ENCODE data around the gene METRN.
"Not testable (repeated sequence)": the region's sequence is repeated elsewhere in the genome, so short reads cannot be mapped to it uniquely, and the experiment has no call there.

Gene METRN

DNA sequence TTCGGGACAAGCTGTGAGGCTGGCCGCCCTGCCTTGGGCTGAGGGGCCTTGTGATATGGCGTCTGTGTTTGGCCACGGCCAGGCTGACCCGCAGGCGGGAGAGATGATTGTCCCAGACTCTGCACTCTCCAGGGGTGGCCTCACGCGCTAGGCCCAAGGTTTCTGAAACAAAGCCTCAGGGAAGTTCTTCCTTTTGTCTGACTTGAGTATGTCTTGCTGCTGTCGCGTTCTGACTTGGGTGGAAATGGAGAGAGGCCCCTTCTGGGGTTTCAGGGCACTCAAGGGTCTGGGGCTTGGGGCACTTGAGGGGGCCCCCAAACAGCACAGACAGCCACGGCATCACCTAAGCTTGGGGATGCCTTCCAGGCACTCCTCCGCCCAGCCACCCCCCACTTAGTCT lies 3.8 kb upstream of the METRN start:
- DNase-seq = no peak

DNA sequence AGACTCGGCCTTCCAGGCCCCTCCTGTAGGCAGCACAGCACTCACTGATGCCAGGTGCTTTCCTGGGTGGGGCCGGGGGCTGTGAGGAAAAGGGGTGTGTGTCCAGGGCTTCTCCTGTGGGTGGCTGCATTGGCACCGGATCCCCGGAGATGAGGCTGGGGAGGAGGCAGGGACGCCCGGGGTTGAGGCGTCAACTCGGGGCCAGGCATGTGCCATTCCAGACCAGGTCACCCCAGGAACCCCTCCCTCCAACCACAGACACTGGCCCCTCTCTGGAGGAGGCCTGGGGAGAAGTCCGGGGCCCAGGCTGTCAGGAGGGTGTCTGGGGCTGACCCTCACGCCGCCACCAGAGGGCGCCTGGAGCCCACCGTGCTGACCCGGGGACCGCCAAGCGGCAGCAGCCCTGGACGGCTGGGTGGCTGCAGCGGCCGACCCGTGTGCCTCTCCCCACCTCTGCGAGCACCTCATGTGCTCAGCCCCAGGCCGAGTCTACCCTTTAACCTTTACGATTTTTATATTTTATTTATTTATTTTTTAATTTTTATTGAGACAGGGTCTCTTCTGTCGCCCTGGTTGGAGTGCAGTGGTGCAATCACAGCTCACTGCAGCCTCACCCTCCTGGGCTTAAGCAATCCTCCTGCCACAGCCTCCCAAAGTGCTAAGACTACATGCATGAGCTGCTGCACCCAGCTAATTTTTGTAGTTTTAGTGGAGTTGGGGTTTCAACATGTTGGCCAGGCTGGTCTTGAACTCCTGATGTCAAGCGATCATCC lies 3.2 kb upstream of the METRN start:
- DNase-seq = peak; percentile 83

DNA sequence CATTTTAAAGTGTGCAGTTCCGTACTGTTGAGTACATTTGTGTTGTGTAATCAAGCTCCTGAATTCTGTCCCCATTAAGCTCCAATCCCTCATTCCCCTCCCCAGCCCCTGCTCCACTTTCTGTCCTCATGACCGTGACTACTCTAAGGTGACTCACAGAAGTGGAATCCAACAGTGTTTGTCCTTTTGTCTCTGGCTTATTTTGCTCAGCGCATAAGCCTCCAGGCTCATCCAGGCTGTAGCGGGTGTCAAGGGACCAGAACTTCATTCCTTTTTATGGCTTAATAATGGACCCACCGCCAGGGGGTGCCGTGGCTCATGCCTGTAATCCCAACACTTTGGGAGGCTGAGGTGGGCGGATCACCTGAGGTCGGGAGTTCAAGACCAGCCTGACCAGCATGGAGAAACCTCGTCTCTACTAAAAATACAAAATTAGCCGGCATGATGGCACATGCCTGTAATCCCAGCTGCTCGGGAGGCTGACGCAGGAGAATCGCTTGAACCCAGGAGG lies 2.1 kb upstream of the METRN start:
- DNase-seq = not testable (repeated sequence)

DNA sequence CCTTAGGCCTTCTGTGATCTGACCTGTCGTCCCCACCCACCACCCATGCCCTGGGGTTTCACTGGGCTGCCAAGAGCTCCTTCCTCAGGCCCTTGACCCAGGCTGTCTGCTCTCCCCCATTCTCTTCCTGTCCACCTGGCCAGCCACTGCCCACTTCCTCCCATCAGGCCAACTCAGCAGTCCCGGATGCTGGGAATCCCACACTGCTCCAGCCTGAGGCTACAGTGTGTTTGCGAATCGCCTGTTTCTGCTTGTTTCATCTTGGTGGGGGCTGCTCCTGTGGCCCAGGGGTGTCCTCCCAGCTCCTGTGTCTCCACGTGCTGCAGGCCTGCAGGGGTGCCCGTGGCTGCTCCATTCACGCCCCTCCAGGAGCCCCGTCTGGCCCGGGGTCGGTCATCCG lies 839 bp upstream of the METRN start:
- no peak for DNase-seq

DNA sequence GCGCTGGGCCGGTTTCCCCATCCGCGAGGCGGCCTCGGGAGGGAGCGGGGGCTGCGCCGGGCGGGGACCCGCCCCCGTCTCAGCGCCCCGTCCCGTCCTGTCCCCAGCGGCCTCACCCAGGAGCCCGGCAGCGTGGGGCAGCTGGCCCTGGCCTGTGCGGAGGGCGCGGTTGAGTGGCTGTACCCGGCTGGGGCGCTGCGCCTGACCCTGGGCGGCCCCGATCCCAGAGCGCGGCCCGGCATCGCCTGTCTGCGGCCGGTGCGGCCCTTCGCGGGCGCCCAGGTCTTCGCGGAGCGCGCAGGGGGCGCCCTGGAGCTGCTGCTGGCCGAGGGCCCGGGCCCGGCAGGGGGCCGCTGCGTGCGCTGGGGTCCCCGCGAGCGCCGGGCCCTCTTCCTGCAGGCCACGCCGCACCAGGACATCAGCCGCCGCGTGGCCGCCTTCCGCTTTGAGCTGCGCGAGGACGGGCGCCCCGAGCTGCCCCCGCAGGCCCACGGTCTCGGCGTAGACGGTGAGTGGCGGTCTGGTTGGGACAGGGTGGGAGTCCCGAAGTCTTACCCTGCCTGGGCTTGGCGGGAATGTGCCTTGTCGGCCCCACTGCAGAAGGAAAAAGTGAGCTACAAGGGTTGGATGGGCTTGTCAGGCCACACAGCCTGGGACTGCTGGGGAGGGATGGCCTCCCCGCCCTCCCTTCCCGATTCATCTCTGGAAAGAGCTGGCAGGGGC lies 720 bp downstream of the METRN start:
- DNase-seq = no peak

DNA sequence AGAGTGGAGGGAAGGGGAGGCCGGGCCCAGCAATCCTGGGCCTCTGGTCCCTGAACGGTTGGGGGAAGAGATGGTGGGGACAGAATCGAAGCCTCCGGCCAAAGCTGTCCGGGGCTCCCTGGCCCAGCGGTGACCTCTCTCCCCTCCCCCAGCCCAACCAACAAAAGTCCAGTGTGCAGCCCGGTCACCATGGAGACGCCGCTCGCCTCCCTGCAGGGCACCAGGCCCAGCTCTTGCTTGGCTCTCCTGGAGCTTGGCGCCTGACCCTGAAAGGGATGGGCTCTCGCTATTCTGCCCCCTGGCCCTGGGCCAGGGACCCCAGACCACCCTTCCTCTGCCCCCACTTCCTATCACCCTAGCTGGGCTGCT lies 1.3 kb downstream of the METRN start:
- peak; percentile 68 for DNase-seq

DNA sequence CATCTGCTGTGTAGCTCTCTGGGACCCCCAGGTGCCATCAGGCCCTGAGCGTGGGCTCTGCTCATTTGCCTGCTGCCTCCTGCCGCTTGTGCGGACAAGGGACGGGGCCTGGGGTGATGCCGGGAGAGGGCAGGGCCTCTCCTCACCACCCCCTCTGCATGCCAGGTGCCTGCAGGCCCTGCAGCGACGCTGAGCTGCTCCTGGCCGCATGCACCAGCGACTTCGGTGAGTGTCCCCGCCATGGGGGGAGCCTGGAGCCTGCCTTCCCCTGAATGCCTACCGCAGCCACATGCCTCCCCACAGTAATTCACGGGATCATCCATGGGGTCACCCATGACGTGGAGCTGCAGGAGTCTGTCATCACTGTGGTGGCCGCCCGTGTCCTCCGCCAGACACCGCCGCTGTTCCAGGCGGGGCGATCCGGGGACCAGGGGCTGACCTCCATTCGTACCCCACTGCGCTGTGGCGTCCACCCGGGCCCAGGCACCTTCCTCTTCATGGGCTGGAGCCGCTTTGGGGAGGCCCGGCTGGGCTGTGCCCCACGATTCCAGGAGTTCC lies 1.9 kb downstream of the METRN start:
- DNase-seq = no peak

DNA sequence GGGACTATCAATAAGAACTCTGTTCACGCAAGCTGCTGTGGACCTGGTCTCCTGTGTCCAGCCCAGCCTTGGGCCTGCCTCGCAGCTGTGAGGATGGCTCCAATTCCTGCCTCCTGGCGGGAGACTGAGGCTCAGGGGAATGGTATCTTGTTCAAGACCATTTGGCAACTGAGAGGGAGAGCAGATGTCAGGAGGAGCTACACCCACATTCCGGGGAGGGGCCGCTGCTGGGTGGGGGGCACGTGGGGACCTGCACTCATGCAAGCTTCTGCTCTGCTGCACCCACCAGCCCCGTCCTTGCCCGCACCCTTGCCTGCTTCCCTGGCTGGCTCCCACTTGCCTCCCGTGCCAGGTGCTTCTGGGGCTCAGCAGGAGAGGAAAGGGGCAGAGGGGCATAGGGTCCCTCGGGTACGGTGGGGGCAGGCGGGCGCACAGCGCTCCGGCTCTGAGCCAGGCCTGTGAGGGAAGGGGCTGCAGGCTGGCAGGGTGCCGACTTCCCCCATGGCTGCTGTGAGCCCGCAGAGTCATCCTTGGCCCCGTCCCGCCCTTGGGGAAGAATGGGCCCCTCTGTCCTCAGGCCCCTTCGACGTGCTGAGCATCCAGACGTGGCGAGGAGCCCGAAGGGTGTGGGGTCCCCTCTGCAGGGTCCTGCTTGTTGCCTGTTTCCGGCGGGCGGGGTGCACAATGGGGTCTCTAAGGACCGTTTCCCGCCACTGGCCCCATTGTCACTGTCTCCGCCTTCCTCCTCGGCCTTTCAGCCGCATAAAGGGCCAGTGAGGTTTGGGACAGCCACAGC lies 2.7 kb downstream of the METRN start:
- no peak for DNase-seq

DNA sequence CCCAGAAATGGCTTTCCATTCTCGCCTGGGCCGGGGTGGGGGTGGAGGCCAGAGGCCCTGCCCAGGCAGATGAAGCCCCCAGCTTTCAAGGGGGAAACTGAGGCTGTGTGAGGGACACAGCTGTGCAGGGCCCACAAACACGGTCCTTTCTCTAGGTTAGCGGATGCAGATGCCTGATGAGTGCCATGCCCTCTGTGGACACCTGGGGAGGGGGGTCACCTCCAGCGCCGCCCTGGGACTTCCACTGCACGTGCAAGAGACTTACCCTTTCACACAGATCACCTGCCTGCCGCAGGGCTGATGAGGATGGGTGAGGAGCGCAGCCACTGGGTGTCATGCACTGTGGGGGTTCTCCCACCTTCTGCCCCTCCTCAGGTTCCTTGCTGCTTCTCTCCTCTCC lies 3.5 kb downstream of the METRN start:
- DNase-seq = no peak

DNA sequence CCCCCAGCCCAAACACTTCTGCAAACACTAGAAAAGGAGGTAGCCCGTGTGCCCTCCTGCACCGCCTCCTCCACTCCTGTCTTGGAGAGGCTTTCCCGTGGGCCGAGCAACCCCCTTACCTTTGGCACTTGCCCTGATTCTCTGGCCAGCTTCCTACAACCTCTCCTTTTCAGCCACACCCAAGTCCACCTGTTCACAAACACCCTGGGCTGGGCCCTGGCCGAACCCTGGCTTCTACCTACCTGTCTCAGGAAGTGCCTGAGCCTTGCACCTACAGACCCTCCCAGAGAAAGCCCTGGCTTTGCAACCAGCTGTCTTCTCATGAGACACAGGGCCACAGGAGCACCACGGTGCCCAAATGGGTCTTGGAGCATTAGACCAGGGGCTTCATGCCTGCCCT lies 4.0 kb downstream of the METRN start:
- DNase-seq = no peak

DNA sequence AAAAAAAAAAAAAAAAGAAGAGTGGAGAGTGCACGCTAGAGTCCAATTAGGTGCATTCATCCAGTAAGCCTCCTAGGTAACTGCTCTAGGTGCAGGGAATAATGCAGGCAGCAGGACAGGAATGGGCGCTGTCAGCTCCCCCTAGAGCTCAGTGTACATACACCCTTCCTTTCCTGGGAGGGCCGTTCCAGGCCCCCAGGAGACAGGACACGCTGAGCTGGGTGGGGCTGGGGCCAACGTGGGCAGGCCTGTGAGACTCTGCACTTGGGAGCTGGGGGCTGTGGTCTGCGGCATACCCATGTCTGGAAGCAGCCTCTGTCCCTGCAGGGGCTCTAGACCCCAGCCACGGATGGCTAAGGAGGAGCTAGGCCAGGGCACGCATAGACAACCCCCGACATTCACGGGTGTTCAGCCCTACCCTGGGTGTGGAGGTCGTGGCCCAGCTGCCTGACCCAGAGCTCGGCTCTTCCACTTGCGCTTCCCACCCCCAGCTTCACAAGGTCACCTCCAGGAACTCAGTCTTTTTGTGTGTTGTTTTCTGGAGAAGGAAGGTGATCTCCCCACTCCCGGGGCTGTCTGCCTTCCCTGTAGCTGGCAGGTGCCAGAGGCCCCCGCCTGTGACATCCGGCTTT lies 5.0 kb downstream of the METRN start:
- DNase-seq = no peak

DNA sequence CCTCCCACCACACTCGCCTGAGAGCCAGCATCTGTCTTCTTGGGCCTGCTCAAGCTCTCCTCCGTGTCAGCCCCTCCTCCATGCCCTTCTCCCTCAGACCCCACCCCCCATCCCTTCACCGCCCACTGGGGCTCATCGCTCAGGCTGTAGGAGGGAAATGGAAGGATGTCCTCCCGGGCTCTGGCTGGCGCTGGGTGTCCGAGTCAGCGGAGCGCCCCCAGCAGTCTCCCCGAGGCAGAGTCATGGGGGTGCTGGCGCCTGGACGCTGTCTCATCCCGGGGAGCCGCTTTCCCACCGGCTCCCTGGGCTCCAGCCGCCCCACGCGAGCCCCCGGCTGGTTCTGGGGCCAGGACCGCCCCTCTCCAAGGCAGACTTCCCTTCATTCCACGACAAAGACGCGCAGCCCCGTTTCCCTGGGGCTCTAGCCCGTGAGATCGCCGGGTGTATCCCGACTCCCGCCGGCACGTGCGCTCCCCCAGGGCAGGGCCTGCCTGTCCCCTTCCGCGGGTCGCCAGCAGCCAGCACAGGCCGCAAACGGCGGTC lies 5.6 kb downstream of the METRN start:
- peak; percentile 81 for DNase-seq

DNA sequence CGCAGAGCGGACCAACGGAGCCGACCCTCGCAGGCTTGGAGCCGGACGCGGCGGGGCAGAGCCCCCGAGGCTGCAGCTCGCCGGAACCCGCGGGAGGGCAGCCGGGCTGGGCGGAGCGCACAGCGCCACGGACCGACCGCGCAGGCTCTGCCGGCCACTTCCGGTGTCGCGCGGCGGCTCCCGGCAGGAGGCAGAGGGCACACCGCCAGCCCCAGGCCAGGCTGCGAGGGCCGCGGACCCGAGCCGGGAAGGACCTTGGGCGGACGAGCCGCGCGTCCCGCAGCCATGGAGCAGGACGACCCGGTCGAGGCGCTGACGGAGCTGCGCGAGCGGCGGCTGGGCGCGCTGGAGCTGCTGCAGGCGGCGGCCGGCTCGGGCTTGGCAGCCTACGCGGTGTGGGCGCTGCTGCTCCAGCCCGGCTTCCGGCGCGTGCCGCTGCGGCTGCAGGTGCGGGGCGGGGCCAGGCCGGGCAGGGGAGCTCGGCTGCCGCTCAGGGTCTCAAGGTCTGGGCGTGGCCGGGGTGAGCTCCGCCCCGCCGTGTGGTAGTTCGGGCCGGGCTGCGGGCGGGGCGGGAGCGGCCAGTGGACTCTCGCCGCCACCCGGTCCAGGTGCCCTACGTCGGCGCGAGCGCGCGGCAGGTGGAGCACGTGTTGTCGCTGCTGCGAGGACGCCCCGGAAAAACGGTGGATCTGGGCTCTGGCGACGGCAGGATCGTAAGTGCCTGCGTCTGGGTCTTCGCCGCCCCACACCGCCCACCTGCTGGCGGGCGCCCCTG lies 6.3 kb downstream of the METRN start, which contains the start of gene ANTKMT:
ANTKMT (plus strand) TSS at position 157 of the 775 bp plus-strand sequence; CDS start at position 286, 129 bp downstream.
- DNase-seq = peak; percentile 82

DNA sequence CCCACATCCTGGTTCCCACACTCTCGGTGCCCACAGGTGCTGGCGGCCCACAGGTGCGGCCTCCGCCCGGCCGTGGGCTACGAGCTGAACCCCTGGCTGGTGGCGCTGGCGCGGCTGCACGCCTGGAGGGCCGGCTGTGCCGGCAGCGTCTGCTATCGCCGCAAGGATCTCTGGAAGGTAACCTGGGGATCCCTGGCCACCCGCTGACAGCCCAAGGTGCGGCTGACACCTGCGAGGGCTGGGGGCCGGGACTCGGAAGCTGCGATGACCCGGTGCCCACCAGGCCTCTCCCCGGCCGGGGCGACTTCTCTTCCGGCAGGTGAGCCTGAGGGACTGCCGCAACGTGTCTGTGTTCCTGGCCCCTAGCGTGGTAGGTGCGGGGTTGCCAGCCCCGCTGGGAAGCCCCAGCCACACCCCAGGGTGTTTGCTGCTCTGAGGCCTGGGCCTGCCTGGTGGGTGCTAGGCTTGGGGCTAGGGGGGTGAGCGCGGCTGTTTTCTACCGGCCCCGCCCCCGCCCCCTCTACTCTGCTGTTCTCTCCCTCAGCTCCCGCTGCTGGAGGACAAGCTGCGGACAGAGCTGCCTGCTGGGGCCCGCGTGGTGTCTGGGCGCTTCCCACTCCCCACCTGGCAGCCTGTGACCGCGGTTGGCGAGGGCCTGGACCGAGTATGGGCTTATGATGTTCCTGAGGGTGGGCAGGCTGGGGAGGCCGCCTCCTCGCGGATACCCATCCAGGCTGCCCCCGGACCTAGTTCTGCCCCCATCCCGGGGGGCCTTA lies 7.0 kb downstream of the METRN start:
- DNase-seq = no peak

DNA sequence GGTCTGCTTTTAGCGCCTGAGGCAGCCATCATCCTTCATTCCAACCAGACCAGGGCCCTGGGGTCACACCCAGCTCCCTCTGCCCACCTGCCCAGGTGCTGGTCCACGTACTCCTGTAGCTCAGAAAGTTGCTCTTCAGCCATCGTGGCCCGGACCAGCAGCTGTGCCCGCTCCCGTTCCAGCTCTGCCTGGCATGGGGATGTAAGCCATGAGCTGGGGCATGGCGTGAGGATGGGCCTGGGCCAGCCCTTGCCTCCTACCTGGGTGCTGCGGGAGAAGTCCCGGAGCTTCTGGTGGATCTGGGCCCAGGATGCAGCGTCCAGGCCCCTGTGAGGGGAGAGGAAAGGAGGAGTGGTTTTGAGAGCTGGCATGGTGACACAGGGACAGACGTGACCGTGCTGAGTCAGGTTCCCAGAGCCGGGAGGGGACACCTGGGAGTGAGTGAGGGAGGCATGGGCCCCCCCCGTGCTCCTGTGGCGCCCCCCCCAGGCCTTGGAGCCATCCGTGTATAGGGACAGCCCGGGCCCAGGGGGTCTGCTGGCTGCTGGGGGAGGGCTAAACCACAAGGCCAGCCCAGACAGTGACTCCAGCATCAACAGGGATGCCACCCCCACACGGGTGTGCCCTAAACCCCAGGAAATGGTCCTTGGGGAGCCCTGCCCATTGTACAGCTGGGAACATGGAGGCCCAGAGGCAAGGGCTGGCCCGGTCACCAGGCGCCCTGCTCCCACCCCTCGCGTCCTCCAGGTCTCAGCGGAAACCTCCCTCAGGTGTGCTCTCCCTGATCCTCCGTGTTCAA lies 8.1 kb downstream of the METRN start:
- DNase-seq = no peak

DNA sequence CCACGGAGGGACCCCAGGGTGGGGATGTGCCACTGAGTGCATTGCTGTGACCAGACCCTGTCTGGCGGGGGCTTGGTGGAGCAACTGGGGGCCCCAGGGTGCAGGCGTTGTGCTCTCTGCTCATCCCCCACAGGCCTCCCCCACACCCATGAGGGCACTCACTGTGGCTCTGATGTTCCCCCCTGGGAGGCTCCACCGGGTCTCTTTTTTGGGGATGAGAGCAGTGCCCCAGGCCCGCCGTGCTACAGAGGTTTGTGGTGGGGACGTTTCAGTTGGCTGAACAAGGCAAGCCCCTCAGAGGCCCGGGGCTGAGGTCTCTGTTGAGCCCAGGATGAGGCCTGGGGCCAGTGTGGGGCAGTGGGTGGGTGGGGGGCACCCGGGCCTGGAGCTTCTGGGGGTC lies 8.8 kb downstream of the METRN start:
- DNase-seq = no peak

DNA sequence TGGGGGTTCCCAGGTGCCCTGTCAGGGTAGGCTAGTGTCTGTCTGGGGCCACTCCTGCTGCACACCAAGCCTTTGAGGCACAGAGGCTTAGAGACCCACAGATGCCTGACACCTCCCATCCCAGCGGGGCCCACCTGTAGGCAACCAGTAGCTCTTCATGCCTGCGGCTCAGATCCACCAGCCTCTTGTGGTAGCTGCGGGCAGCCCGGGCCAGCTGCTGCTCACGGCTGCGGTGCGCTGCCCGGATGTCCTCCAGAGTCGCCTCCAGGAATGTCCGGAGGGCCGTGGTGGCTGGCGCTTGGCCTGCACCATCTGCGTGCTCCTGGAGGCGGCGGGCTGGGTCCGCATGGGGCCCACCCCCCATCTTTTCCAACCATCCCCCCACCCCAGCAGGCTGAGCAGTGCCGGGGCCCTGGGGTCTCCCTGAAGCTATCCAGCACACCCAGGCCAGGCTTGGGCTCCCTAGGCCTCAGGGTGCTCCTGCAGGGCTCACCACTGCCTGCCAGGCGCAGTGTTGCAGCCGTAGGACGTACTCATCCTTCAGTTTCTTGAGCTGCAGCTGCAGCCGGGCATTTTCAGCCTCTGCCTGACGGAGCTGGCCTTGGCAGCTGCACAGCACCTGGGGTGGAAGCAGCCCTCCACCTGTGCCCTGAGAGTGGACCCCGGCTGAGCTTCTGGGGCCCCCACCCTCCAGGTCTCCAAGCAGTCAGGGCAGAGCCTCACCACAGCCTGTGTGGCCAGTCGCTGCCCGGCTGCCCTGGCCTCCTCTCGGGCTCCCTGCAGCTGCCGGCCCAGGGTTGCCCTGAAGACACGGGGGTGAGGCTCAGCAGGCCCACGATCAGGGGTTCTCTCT lies 9.5 kb downstream of the METRN start:
- no peak for DNase-seq

DNA sequence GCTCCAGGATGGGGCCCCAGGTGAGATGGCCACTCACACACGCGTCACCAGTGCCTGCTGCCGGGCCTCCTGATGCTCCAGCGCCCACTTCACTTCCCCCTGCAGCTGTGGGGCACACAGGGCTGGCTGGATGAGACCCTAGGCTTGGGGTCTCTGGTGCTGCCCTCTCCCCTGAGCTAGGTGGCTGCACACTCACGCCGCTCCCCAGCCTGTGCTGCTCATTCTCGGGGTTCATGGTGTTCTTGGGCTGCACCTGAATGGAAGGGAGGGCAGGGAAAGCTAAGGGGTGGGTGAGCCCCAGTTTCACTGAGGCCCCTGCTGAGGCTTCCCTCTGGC lies 10.1 kb downstream of the METRN start:
- no peak for DNase-seq

Measured in femur (tissue), 1 donor.